ENCODE measurements around the gene NINJ2.

DNA sequence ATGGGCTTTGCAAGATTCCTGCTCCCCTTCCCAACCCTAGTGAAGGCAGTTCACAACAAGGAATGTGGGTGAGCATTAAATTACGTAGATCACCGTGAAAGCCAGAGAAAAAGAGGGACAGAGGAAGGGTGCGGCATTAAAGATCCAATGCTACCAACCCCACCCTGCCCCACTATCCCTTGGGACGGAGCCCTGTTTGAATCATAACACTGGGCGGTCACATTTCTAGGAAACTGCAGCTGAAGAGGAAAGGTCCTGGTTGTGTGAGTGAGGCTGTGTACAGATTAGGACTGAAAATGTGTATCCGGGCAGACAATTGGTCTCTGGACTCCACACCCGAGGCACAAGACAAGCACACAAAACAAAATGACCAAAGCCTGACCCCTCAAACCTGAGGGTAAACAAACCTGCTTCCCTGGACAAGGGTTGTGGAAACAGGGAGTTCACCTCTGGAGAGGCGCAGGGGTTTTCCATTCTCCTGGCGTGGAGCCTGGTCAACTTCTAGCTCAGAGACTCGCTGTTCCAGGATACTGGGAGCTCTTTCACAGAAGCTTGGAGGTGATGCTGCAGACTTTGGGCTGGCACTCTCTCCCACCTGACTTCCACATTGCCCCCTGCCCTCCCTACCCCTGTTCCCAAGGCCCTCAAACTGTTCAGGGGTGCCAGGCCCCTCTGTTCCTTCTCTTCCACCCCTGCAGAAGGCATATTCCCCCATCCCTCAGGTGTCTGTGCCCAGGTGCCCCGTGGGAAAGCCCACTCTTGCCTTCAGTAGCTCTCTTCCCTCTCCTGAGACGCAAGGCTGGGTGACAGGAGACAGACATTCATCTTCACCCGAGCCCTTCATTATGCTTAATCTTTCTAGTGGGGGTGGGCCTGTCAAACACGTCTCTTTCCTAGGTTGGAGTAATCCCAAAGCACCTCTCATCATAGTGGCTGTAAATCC lies 16.5 kb downstream of the NINJ2 start:
- TF ChIP-seq, protein P1, sequence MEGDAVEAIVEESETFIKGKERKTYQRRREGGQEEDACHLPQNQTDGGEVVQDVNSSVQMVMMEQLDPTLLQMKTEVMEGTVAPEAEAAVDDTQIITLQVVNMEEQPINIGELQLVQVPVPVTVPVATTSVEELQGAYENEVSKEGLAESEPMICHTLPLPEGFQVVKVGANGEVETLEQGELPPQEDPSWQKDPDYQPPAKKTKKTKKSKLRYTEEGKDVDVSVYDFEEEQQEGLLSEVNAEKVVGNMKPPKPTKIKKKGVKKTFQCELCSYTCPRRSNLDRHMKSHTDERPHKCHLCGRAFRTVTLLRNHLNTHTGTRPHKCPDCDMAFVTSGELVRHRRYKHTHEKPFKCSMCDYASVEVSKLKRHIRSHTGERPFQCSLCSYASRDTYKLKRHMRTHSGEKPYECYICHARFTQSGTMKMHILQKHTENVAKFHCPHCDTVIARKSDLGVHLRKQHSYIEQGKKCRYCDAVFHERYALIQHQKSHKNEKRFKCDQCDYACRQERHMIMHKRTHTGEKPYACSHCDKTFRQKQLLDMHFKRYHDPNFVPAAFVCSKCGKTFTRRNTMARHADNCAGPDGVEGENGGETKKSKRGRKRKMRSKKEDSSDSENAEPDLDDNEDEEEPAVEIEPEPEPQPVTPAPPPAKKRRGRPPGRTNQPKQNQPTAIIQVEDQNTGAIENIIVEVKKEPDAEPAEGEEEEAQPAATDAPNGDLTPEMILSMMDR (IDR thresholded peaks at IDR 0.05; ENCODE audit: borderline replicate concordance, extremely low read depth, low read length, poor library complexity, severe bottlenecking): no peak
- TF ChIP-seq EZH2 (IDR thresholded peaks at IDR 0.05; ENCODE audit: borderline replicate concordance, low read depth, low read length, severe bottlenecking): no peak

Measured in DND-41 (cell line).